Measurements from ENCODE around the gene MEF2D. TPM values are rescaled to one million over a fixed set of nuclear protein-coding genes. Genes with fewer than 3 reads are reported as not detected.

MEF2D gene
- total RNA-seq, 1 experiment from 2014 or later: 18.7 TPM

DNA sequence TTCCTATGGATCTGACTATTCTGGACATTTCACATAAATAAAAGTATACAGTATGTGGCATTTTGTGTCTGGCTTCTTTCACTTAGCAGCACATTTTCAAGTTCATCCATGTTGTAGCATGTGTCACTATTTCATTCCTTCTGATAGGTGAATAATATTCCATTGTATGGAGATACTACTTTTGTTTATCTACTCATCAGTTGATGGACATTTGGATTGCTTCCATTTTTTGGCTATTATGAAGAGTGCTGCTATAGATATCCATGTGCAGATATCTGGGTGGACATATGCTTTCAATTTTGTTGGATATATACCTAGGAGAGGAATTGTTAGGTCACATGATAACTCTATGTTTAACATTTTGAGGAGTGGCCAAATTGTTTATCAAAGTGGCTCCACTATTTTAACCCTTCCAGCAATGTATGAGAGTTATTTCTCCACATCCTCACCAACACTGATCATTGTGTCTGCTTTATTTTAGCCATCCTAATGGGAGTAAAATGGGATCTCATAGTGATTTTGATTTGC, 21.9 kb upstream of the MEF2D start:
- Histone ChIP-seq H3K4me1 (ENCODE audit: insufficient read depth, low read length) (peaks cover 8% of the 10 kb centered on the region; the same call in 1 of the 2 replicates), H3T11ph (ENCODE audit: low read length) (no peak overlapping the region), H3K9ac (ENCODE audit: extremely low read depth, insufficient read length, low read length) (no peak overlapping the region), H3K27ac (ENCODE audit: insufficient read length, low read depth, low read length) (no peak overlapping the region), H3K9me3 (ENCODE audit: control insufficient read depth, low read depth, low read length) (no peaks in the 10 kb centered on the region), H3K4ac (ENCODE audit: low read depth, low read length) (no peak overlapping the region), H4K8ac (replicated peaks; ENCODE audit: insufficient read length, low read depth, low read length) (no peak overlapping the region), H4K20me1 (ENCODE audit: control insufficient read depth, insufficient read depth, insufficient read length) (no peaks in the 10 kb centered on the region), H3K23ac (ENCODE audit: insufficient read length, low read depth, low read length) (no peak overlapping the region), H2BK120ac (ENCODE audit: low read depth, low read length, poor library complexity, severe bottlenecking) (no peak overlapping the region), H2AK5ac (ENCODE audit: insufficient read length, low read length) (no peak overlapping the region), H4K5ac (ENCODE audit: insufficient read length, low read depth, low read length) (no peak overlapping the region), H2BK15ac (ENCODE audit: low read depth, low read length) (no peak overlapping the region), H4K91ac (ENCODE audit: insufficient read length, low read depth, low read length) (no peak overlapping the region), H2BK20ac (ENCODE audit: low read depth, low read length, poor library complexity, severe bottlenecking) (no peak overlapping the region), H2BK5ac (ENCODE audit: insufficient read length, low read length) (no peak overlapping the region), H3K79me2 (ENCODE audit: insufficient read depth, low read length) (no peaks in the 10 kb centered on the region), H3K18ac (ENCODE audit: insufficient read length, low read depth, low read length) (no peak overlapping the region), H2BK12ac (ENCODE audit: insufficient read length, low read depth, low read length) (no peak overlapping the region), H3K27me3 (ENCODE audit: insufficient read depth, low read length) (no peaks in the 10 kb centered on the region), H3K23me2 (ENCODE audit: insufficient read length, low read depth, low read length, poor library complexity, severe bottlenecking) (no peaks in the 10 kb centered on the region), H3K14ac (ENCODE audit: insufficient read depth, low read length) (no peak overlapping the region), H3K79me1 (ENCODE audit: insufficient read depth, low read depth, low read length, poor library complexity, severe bottlenecking) (no peaks in the 10 kb centered on the region), H3K4me2 (ENCODE audit: insufficient read depth, insufficient read length, low read length) (no peak overlapping the region), H3K56ac (ENCODE audit: insufficient read length, low read depth, low read length) (no peak overlapping the region), H2AFZ (ENCODE audit: low read length) (no peak overlapping the region)
- peaks cover 17% of the 10 kb centered on the region in 2 experiments for H3K4me1 Mint-ChIP-seq
- no peak overlapping the region for H3K4me3 Mint-ChIP-seq
- H3K9me3 Mint-ChIP-seq: no peaks in the 10 kb centered on the region
- DNase-seq: no peak
- peaks cover 2 to 23% (median 13%) of the 10 kb centered on the region in 3 experiments; a peak in 6 of 7 replicates for H3K36me3 Mint-ChIP-seq (ENCODE audit: insufficient read depth in 1 of 3, low read depth in 3 of 3)
- no peaks in the 10 kb centered on the region for H3K27me3 Mint-ChIP-seq (ENCODE audit: low read depth)
- TF ChIP-seq, protein P1, sequence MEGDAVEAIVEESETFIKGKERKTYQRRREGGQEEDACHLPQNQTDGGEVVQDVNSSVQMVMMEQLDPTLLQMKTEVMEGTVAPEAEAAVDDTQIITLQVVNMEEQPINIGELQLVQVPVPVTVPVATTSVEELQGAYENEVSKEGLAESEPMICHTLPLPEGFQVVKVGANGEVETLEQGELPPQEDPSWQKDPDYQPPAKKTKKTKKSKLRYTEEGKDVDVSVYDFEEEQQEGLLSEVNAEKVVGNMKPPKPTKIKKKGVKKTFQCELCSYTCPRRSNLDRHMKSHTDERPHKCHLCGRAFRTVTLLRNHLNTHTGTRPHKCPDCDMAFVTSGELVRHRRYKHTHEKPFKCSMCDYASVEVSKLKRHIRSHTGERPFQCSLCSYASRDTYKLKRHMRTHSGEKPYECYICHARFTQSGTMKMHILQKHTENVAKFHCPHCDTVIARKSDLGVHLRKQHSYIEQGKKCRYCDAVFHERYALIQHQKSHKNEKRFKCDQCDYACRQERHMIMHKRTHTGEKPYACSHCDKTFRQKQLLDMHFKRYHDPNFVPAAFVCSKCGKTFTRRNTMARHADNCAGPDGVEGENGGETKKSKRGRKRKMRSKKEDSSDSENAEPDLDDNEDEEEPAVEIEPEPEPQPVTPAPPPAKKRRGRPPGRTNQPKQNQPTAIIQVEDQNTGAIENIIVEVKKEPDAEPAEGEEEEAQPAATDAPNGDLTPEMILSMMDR (conservative IDR thresholded peaks at IDR 0.05): no peak
- H3K27ac Mint-ChIP-seq: no peak overlapping the region
